Transverse colon (tissue), 4 donors: Measurements from ENCODE around the gene TMEM131L.

Source experiments
- CTCF ChIP-seq, 5 experiments: fragments of 200-600 bp in 3 of 5; fragments of 450-650 bp in 2 of 5; sonication (generic) in 3 of 5; IDR thresholded peaks; 1 replicate in 2 of 5; 2 replicates in 3 of 5; pipeline ENCODE4 v1.5.1; 2016 to 2017; ENCODE audit warnings: antibody characterized with exemption in 5 of 5, inconsistent platforms in 3 of 5, mild to moderate bottlenecking in 2 of 5, moderate library complexity in 1 of 5
- EP300 ChIP-seq: sonication (generic); formaldehyde crosslinking; IDR thresholded peaks from one replicate; pipeline ENCODE4 v1.6.1; 2017; ENCODE audit warnings: antibody characterized with exemption, low read depth
- POLR2A ChIP-seq: fragments of 450-650 bp; IDR thresholded peaks from one replicate; pipeline ENCODE4 v1.6.1; 2016; ENCODE audit warnings: antibody characterized with exemption, mild to moderate bottlenecking, moderate library complexity
- POLR2AphosphoS5 ChIP-seq, 3 donors: sonication (generic); formaldehyde crosslinking; IDR thresholded peaks; one replicate each; pipeline ENCODE4 v1.6.1; 2016; ENCODE audit warnings: antibody characterized with exemption in 3 of 3

GRCh38 chr4:153545822-153546221 is 79.7 kb downstream of the TMEM131L start:
- TF ChIP-seq CTCF (IDR thresholded peaks at IDR 0.05) (no peak), POLR2A (no peak), POLR2AphosphoS5 (IDR thresholded peaks at IDR 0.05) (no peak), EP300 (no peak)
